H9 (cell line): Measurements from ENCODE around the gene IWS1. TPM values are rescaled to one million over a fixed set of nuclear protein-coding genes. Genes with fewer than 3 reads are reported as not detected.
A peak's percentile ranks its signal among the peaks of the same experiment; 100 is the strongest.

Source experiments
- DNase-seq: peaks from one replicate; pipeline ENCODE4 v3.0.0-alpha.2; 2017
- H2AFZ ChIP-seq: one replicate; pipeline ENCODE4 v1.6.1; 2013; ENCODE audit warnings: mild to moderate bottlenecking, low read length, control low read depth, moderate library complexity
- H2AK5ac ChIP-seq: 2 replicates; pipeline ENCODE4 v1.6.1; 2013; ENCODE audit warnings: low read length, control low read depth, mixed read lengths; ENCODE audit not compliant: insufficient read length
- H2BK120ac ChIP-seq: one replicate; pipeline ENCODE4 v1.6.1; 2013; ENCODE audit warnings: low read depth, mild to moderate bottlenecking, low read length, control low read depth, inconsistent platforms; ENCODE audit not compliant: poor library complexity, severe bottlenecking
- H2BK12ac ChIP-seq: 2 replicates; pipeline ENCODE4 v1.6.1; 2013; ENCODE audit warnings: low read length, control low read depth, mixed read lengths, low read depth; ENCODE audit not compliant: insufficient read length
- H2BK15ac ChIP-seq: 2 replicates; pipeline ENCODE4 v1.6.1; 2013; ENCODE audit warnings: low read depth, low read length, control low read depth
- H2BK20ac ChIP-seq: one replicate; pipeline ENCODE4 v1.6.1; 2013; ENCODE audit warnings: low read depth, mild to moderate bottlenecking, low read length, control low read depth, inconsistent platforms; ENCODE audit not compliant: poor library complexity, severe bottlenecking
- H2BK5ac ChIP-seq: 2 replicates; pipeline ENCODE4 v1.6.1; 2013; ENCODE audit warnings: low read length, control low read depth, mixed read lengths; ENCODE audit not compliant: insufficient read length
- H3K14ac ChIP-seq: 2 replicates; pipeline ENCODE4 v1.6.1; 2013; ENCODE audit warnings: low read length, control low read depth; ENCODE audit not compliant: insufficient read depth
- H3K18ac ChIP-seq: 2 replicates; pipeline ENCODE4 v1.6.1; 2013; ENCODE audit warnings: low read depth, mild to moderate bottlenecking, mixed read lengths, low read length, control low read depth; ENCODE audit not compliant: insufficient read length
- H3K23ac ChIP-seq: 2 replicates; pipeline ENCODE4 v1.6.1; 2013; ENCODE audit warnings: low read length, control low read depth, mixed read lengths, low read depth; ENCODE audit not compliant: insufficient read length
- H3K23me2 ChIP-seq: 2 replicates; pipeline ENCODE4 v1.6.1; 2013; ENCODE audit warnings: low read depth, mild to moderate bottlenecking, mixed read lengths, low read length, control low read depth; ENCODE audit not compliant: insufficient read length, poor library complexity, severe bottlenecking
- H3K27ac ChIP-seq: 2 replicates; pipeline ENCODE4 v1.5.1; 2013; ENCODE audit warnings: low read length, control low read depth, mixed read lengths, low read depth; ENCODE audit not compliant: insufficient read length
- H3K27me3 ChIP-seq: 2 replicates; pipeline ENCODE4 v1.6.1; 2013; ENCODE audit warnings: low read length, control low read depth, inconsistent platforms; ENCODE audit not compliant: insufficient read depth
- H3K4ac ChIP-seq: 2 replicates; pipeline ENCODE4 v1.6.1; 2013; ENCODE audit warnings: low read depth, mild to moderate bottlenecking, control low read depth, inconsistent platforms, low read length, moderate library complexity
- H3K4me1 ChIP-seq: 2 replicates; pipeline ENCODE4 v1.6.1; 2013; ENCODE audit warnings: low read length, control low read depth, inconsistent platforms; ENCODE audit not compliant: insufficient read depth
- H3K4me2 ChIP-seq: 2 replicates; pipeline ENCODE4 v1.6.1; 2013; ENCODE audit warnings: low read length, control low read depth, mixed read lengths; ENCODE audit not compliant: insufficient read length, insufficient read depth
- H3K56ac ChIP-seq: 2 replicates; pipeline ENCODE4 v1.6.1; 2013; ENCODE audit warnings: low read depth, mild to moderate bottlenecking, mixed read lengths, low read length, control low read depth; ENCODE audit not compliant: insufficient read length
- H3K79me1 ChIP-seq: 2 replicates; pipeline ENCODE4 v1.6.1; 2013; ENCODE audit warnings: low read depth, mild to moderate bottlenecking, moderate library complexity, low read length, control low read depth, inconsistent platforms; ENCODE audit not compliant: insufficient read depth, poor library complexity, severe bottlenecking
- H3K79me2 ChIP-seq: 2 replicates; pipeline ENCODE4 v1.6.1; 2013; ENCODE audit warnings: low read length, control low read depth, inconsistent platforms; ENCODE audit not compliant: insufficient read depth
- H3K9ac ChIP-seq: 2 replicates; pipeline ENCODE4 v1.6.1; 2013; ENCODE audit warnings: low read length, control low read depth, mixed read lengths; ENCODE audit not compliant: insufficient read length; ENCODE audit errors: extremely low read depth
- H3K9me3 ChIP-seq: one replicate; pipeline ENCODE4 v1.6.1; 2013; ENCODE audit warnings: low read depth, low read length, inconsistent platforms; ENCODE audit not compliant: control insufficient read depth
- H3T11ph ChIP-seq: one replicate; pipeline ENCODE4 v1.6.1; 2013; ENCODE audit warnings: mild to moderate bottlenecking, low read length, control low read depth, inconsistent platforms
- H4K20me1 ChIP-seq: one replicate; pipeline ENCODE4 v1.6.1; 2013; ENCODE audit not compliant: control insufficient read depth, insufficient read length, insufficient read depth
- H4K5ac ChIP-seq: 2 replicates; pipeline ENCODE4 v1.6.1; 2013; ENCODE audit warnings: low read depth, mild to moderate bottlenecking, mixed read lengths, low read length, control low read depth; ENCODE audit not compliant: insufficient read length
- H4K8ac ChIP-seq: replicated peaks from 2 replicates; pipeline ENCODE4 v1.6.1; 2013; ENCODE audit warnings: low read length, control low read depth, mixed read lengths, low read depth; ENCODE audit not compliant: insufficient read length
- H4K91ac ChIP-seq: 2 replicates; pipeline ENCODE4 v1.6.1; 2013; ENCODE audit warnings: low read depth, mild to moderate bottlenecking, moderate library complexity, mixed read lengths, low read length, control low read depth; ENCODE audit not compliant: insufficient read length
- H3K27ac Mint-ChIP-seq, 3 experiments: 2 replicates in 2 of 3; 3 replicates in 1 of 3; pipeline ENCODE4 v1.8.0; 2020 to 2021; ENCODE audit warnings: mixed read lengths in 3 of 3, mild to moderate bottlenecking in 1 of 3, moderate library complexity in 1 of 3
- H3K27me3 Mint-ChIP-seq: 2 replicates; pipeline ENCODE4 v1.8.0; 2021; ENCODE audit warnings: low read depth, mild to moderate bottlenecking, moderate library complexity, mixed read lengths
- H3K36me3 Mint-ChIP-seq, 3 experiments: 2 replicates in 2 of 3; 3 replicates in 1 of 3; pipeline ENCODE4 v1.8.0; 2020 to 2021; ENCODE audit warnings: low read depth in 3 of 3, mixed read lengths in 3 of 3; ENCODE audit not compliant: insufficient read depth in 1 of 3
- H3K4me1 Mint-ChIP-seq, 2 experiments: 2 replicates each; pipeline ENCODE4 v1.8.0; 2020; ENCODE audit warnings: mixed read lengths in 2 of 2
- H3K4me3 Mint-ChIP-seq, 2 experiments: 2 replicates in 1 of 2; 3 replicates in 1 of 2; pipeline ENCODE4 v1.8.0; 2020 to 2021; ENCODE audit warnings: mild to moderate bottlenecking in 2 of 2, mixed read lengths in 2 of 2, moderate library complexity in 1 of 2
- H3K9me3 Mint-ChIP-seq, 2 experiments: 2 replicates in 1 of 2; 3 replicates in 1 of 2; pipeline ENCODE4 v1.8.0; 2020; ENCODE audit warnings: mild to moderate bottlenecking in 2 of 2, mixed read lengths in 2 of 2, moderate library complexity in 1 of 2
- WGBS: extraction: QIAGEN DNeasy Blood & Tissue Kit; methylation state at CpG from one replicate; pipeline ENCODE4 v1.1.7; 2013; ENCODE audit warnings: missing lambda C conversion rate, low lambda C conversion rate, mixed read lengths; ENCODE audit not compliant: insufficient read length; ENCODE audit errors: extremely low coverage; 5-methylcytosine and 5-hydroxymethylcytosine counted together
- total RNA-seq: library from RNA; stranded (reverse); gene quantifications from 2 replicates; pipeline ENCODE4 v1.2.1, GENCODE V29; 2021
- TF ChIP-seq, protein P1 (sequence below): fragments of 200-600 bp; sonication (generic); conservative IDR thresholded peaks from 3 replicates; pipeline ENCODE4 v1.8.0; 2021; ENCODE audit warnings: antibody characterized with exemption, mild to moderate bottlenecking

Gene IWS1
- total RNA-seq, 1 experiment from 2014 or later: 66.2 TPM

DNA sequence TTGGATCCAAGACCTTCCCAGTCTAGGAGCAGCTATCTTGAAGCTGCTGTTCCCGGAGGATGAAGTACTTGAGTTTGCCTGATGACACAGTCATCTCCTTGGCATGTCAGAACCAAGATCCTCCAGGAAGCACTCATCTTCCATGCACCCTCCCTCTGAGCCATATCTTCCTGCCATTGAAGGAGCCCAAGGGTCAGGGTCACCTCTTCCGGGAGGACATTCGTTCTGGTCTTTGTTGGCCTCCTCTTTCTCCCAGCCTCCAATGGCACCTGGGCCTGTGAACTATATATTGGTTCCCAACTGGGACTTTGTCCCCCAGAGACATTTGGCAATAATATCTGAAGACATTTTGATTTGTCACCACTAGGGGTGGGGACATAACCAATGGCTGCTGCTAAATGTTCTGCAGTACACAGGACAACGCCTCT, 4.9 kb upstream of the IWS1 start:
- H4K5ac ChIP-seq: no peak overlapping the region
- H2AFZ ChIP-seq: no peak overlapping the region
- H3K27ac Mint-ChIP-seq: peak overlapping the region in 1 of 3 experiments; percentile 49; a peak in 1 of 7 replicates
- H3K79me1 ChIP-seq: no peaks in the 10 kb centered on the region
- no peak overlapping the region for H2BK120ac ChIP-seq
- H3K9me3 ChIP-seq: no peaks in the 10 kb centered on the region
- no peaks in the 10 kb centered on the region for H4K20me1 ChIP-seq
- no peak overlapping the region for H3K14ac ChIP-seq
- H3K4me2 ChIP-seq: no peak overlapping the region
- WGBS: no CpG with 5 or more reads among the region's 4 CpGs
- H3K23ac ChIP-seq: no peak overlapping the region
- H2AK5ac ChIP-seq: no peak overlapping the region
- no peaks in the 10 kb centered on the region; a peak in 1 of 7 replicates for H3K36me3 Mint-ChIP-seq
- H3K79me2 ChIP-seq: no peaks in the 10 kb centered on the region
- no peak overlapping the region for H4K91ac ChIP-seq
- DNase-seq: no peak
- no peak overlapping the region for H3K4me3 Mint-ChIP-seq
- peaks cover 14% of the 10 kb centered on the region for H3K27me3 Mint-ChIP-seq
- H3K4me1 ChIP-seq: no peaks in the 10 kb centered on the region; the same call in 1 of the 2 replicates
- no peak overlapping the region for H3K56ac ChIP-seq
- H3K9ac ChIP-seq: no peak overlapping the region
- H3K18ac ChIP-seq: no peak overlapping the region
- H3K27me3 ChIP-seq: no peaks in the 10 kb centered on the region
- H4K8ac ChIP-seq: no peak overlapping the region
- no peak overlapping the region for H3K27ac ChIP-seq
- H2BK15ac ChIP-seq: no peak overlapping the region
- H2BK12ac ChIP-seq: no peak overlapping the region
- peaks cover 6% of the 10 kb centered on the region for H3K23me2 ChIP-seq
- no peak overlapping the region for H3T11ph ChIP-seq
- no peak overlapping the region for H2BK20ac ChIP-seq
- TF ChIP-seq, protein P1, sequence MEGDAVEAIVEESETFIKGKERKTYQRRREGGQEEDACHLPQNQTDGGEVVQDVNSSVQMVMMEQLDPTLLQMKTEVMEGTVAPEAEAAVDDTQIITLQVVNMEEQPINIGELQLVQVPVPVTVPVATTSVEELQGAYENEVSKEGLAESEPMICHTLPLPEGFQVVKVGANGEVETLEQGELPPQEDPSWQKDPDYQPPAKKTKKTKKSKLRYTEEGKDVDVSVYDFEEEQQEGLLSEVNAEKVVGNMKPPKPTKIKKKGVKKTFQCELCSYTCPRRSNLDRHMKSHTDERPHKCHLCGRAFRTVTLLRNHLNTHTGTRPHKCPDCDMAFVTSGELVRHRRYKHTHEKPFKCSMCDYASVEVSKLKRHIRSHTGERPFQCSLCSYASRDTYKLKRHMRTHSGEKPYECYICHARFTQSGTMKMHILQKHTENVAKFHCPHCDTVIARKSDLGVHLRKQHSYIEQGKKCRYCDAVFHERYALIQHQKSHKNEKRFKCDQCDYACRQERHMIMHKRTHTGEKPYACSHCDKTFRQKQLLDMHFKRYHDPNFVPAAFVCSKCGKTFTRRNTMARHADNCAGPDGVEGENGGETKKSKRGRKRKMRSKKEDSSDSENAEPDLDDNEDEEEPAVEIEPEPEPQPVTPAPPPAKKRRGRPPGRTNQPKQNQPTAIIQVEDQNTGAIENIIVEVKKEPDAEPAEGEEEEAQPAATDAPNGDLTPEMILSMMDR: no peak; the same call in 2 of the 3 replicates
- H3K4me1 Mint-ChIP-seq: peaks cover 16% of the 10 kb centered on the region in 2 experiments
- no peak overlapping the region for H2BK5ac ChIP-seq
- H3K9me3 Mint-ChIP-seq: peaks cover 6 to 7% of the 10 kb centered on the region in 2 experiments
- H3K4ac ChIP-seq: no peak overlapping the region
